KMS-11 (cell line): Measurements from ENCODE around the gene DNLZ.

Experiments used
- H2AFZ ChIP-seq: fragments of 200-600 bp; sonication (generic); 2 replicates; pipeline ENCODE4 v1.6.1; 2016; ENCODE audit warnings: antibody characterized with exemption, mixed run types, low read depth
- H3K27ac ChIP-seq: fragments of 200-600 bp; sonication (generic); 2 replicates; pipeline ENCODE4 v1.6.1; 2016; ENCODE audit warnings: mild to moderate bottlenecking, mixed run types
- H3K27me3 ChIP-seq: fragments of 200-600 bp; sonication (generic); 2 replicates; pipeline ENCODE4 v1.6.1; 2017; ENCODE audit warnings: mild to moderate bottlenecking, low read depth, mixed run types, moderate library complexity; ENCODE audit not compliant: insufficient read depth
- H3K36me3 ChIP-seq: fragments of 200-600 bp; sonication (generic); 2 replicates; pipeline ENCODE4 v1.6.1; 2017; ENCODE audit warnings: mild to moderate bottlenecking, mixed run types; ENCODE audit not compliant: insufficient read depth
- H3K4me1 ChIP-seq: fragments of 200-600 bp; sonication (generic); 2 replicates; pipeline ENCODE4 v1.6.1; 2016; ENCODE audit warnings: mild to moderate bottlenecking, low read depth, mixed run types; ENCODE audit not compliant: poor library complexity, severe bottlenecking
- H3K4me2 ChIP-seq: fragments of 200-600 bp; sonication (generic); 2 replicates; pipeline ENCODE4 v1.7.0; 2016; ENCODE audit warnings: mild to moderate bottlenecking, mixed run types
- H3K4me3 ChIP-seq: fragments of 200-600 bp; sonication (generic); IDR thresholded peaks from 2 replicates; pipeline ENCODE4 v1.6.1; 2017; ENCODE audit warnings: low read depth, low read length, mixed read lengths; ENCODE audit not compliant: insufficient read depth
- H3K79me2 ChIP-seq: fragments of 200-600 bp; sonication (generic); 2 replicates; pipeline ENCODE4 v1.6.1; 2016; ENCODE audit warnings: low read depth, mixed run types; ENCODE audit not compliant: insufficient read depth
- H3K9ac ChIP-seq: fragments of 200-600 bp; sonication (generic); 2 replicates; pipeline ENCODE4 v1.6.1; 2016; ENCODE audit warnings: mild to moderate bottlenecking, mixed run types
- H4K20me1 ChIP-seq: fragments of 200-600 bp; sonication (generic); 2 replicates; pipeline ENCODE4 v1.6.1; 2016; ENCODE audit warnings: mild to moderate bottlenecking, mixed run types; ENCODE audit not compliant: insufficient read depth
- TF ChIP-seq, protein P1 (sequence below): fragments of 200-600 bp; sonication (generic); conservative IDR thresholded peaks from 2 replicates; pipeline ENCODE4 v1.6.1; 2017; ENCODE audit warnings: low read depth, mild to moderate bottlenecking, antibody characterized with exemption, low read length, moderate library complexity, mixed read lengths

Gene DNLZ

DNA sequence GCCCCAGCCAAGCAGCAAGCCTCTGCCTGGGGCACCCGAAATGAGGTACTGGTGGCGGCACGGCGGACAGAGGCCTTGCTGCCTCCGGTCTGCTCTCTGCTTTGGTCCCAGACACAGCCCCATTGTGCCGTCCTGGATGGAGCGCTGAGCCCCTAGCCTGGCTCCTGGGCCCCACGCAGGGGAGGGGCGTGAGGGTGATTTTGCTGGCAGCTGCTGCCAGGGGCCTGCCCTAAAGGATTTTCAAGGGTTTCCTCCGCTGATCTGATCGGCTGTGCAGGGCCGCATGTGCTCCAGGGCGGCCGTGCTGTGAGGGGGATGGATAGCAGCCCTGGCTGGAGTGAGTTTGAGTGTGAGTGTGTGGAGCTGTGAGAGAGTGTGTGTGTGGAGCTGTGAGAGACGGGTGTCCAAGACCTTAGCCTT, 34.9 kb downstream of the DNLZ start:
- TF ChIP-seq, protein P1, sequence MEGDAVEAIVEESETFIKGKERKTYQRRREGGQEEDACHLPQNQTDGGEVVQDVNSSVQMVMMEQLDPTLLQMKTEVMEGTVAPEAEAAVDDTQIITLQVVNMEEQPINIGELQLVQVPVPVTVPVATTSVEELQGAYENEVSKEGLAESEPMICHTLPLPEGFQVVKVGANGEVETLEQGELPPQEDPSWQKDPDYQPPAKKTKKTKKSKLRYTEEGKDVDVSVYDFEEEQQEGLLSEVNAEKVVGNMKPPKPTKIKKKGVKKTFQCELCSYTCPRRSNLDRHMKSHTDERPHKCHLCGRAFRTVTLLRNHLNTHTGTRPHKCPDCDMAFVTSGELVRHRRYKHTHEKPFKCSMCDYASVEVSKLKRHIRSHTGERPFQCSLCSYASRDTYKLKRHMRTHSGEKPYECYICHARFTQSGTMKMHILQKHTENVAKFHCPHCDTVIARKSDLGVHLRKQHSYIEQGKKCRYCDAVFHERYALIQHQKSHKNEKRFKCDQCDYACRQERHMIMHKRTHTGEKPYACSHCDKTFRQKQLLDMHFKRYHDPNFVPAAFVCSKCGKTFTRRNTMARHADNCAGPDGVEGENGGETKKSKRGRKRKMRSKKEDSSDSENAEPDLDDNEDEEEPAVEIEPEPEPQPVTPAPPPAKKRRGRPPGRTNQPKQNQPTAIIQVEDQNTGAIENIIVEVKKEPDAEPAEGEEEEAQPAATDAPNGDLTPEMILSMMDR, result no peak
- Histone ChIP-seq H3K4me2 (no peak overlapping the region), H2AFZ (no peak overlapping the region), H3K9ac (no peak overlapping the region), H4K20me1 (no peaks in the 10 kb centered on the region), H3K4me3 (no peak overlapping the region), H3K4me1 (peaks cover 7% of the 10 kb centered on the region), H3K36me3 (no peaks in the 10 kb centered on the region), H3K27me3 (peaks cover 87% of the 10 kb centered on the region), H3K27ac (no peak overlapping the region), H3K79me2 (no peaks in the 10 kb centered on the region)

DNA sequence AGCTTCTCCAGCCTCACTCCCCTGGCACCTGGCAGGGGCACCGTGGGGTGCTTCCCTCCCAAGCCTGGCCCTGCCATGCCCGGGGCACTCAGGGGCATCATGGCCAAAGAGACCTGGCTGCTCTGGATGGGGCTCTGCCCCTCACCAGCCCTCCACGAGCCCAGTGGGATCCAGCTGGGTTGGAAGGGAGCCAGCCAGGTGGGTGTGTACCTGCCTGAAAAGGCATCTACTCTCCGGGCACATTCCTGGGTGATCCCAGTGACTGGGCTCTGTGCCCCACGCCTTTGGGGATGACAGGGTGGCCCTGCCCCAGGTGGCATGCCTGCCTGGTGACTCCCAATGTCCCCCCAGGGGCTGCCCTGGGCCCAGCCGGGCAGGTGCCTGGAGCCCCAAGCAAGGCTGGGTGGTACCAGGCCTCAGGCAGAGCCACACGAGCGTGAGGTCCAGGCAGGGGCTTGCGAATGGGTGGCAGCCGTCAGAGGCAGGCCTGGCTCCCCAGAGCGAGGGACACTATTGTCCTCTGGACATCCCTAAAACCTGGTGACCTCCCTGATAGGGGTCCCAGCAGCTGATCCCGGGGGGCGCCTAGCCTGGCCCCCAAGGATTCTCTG, 35.4 kb downstream of the DNLZ start:
- H2AFZ ChIP-seq, result no peak overlapping the region
- no peak overlapping the region for H3K4me2 ChIP-seq
- no peaks in the 10 kb centered on the region for H3K36me3 ChIP-seq
- H3K79me2 ChIP-seq, result no peaks in the 10 kb centered on the region
- no peaks in the 10 kb centered on the region for H4K20me1 ChIP-seq
- H3K4me3 ChIP-seq, result no peak overlapping the region
- no peak overlapping the region for H3K27ac ChIP-seq
- TF ChIP-seq, protein P1, result no peak
- H3K27me3 ChIP-seq, result peaks cover 87% of the 10 kb centered on the region
- H3K9ac ChIP-seq, result no peak overlapping the region
- peaks cover 7% of the 10 kb centered on the region for H3K4me1 ChIP-seq

DNA sequence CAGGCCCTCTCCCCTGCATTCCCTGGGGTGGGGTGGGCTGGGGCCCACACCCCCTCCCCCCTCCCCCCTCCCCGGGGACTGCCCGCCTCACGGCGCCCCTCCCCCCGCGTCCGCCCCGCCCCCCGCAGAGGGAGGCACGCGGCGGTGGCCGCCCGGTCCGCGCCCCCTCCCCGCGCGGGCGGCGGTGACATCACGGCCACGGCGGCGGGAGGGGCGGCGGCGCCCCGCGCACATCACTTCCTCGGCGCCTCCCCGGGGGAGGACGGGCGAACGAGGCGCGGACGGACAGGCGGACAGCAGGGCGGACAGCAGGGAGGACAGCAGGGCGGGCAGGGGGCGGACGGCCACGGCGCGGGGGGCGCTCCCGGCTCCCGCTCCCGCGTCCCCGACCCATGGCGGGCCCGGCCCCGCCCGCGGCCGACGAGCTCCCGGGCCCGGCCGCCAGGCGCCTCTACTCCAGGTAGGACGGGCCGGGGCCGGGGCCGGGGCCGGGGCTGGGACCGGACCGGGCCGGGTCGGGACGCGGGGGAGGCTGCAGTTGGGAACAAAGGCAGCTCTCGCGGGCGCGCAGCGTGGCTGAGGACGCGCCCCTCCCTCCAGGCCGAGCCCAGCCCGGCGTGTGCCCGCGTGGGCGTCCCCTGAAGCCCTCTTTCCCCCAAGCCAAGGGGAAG, 36.1 kb downstream of the DNLZ start, which contains the start of gene GPSM1:
Gene GPSM1 (plus strand): TSS at position 236 of the 671 bp plus-strand sequence. CDS start 157 bp downstream, at position 393.
- H3K4me3 ChIP-seq, result no peak within 1 kb of the TSS

DNA sequence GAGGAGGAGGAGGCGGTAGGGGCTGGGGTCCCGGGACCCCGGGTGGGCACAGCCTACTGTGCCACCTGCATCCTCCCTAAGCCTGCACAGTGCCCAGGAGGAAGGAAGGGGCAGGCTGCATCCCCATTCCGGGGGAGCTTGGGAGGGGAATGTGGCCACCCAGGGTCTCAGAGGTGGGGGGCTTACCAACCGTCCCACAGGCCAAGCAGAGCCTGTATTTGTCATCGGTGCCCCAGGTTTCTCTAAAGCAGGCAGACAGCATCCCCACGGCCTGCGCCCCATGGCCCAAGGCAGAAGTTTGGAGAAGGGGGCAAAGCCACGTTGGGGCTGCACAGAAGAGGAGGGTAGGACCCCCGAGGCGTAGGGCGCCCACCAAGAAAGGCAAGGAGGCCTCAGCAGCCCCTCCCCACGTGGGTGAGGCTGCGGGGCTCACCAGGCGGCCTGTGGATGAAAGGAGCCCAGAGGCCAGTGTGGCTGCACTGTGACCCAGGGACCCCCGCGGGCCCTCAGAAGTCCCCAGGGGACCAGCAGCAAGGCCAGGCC, 36.7 kb downstream of the DNLZ start:
- Histone ChIP-seq H3K79me2 (no peaks in the 10 kb centered on the region), H3K27me3 (peaks cover 87% of the 10 kb centered on the region), H4K20me1 (no peaks in the 10 kb centered on the region), H3K4me1 (peaks cover 1% of the 10 kb centered on the region), H3K36me3 (no peaks in the 10 kb centered on the region), H3K4me2 (no peak overlapping the region), H3K27ac (no peak overlapping the region), H2AFZ (no peak overlapping the region), H3K4me3 (no peak overlapping the region), H3K9ac (no peak overlapping the region)
- TF ChIP-seq, protein P1, result no peak

More for the DNA sequence above, 36.1 kb downstream of the DNLZ start, which contains the start of gene GPSM1:
- no peak within 1 kb of the TSS for H3K9ac ChIP-seq
- H3K4me2 ChIP-seq, result no peak within 1 kb of the TSS
- peaks cover 7% of the 10 kb centered on the region for H3K4me1 ChIP-seq
- H3K79me2 ChIP-seq, result no peaks in the 10 kb centered on the region
- no peaks in the 10 kb centered on the region for H4K20me1 ChIP-seq
- TF ChIP-seq, protein P1, result no peak
- peaks cover 87% of the 10 kb centered on the region for H3K27me3 ChIP-seq
- H2AFZ ChIP-seq, result no peak within 1 kb of the TSS
- H3K27ac ChIP-seq, result no peak within 1 kb of the TSS
- no peaks in the 10 kb centered on the region for H3K36me3 ChIP-seq
